GM13977 (cell line): ENCODE data around the gene PRIM2.
"Not testable (repeated sequence)": the region's sequence is repeated elsewhere in the genome, so short reads cannot be mapped to it uniquely, and the experiment has no call there.

ENCODE experiments used
- DNase-seq: peaks from one replicate; pipeline ENCODE4 v3.0.0; 2012; ENCODE audit warnings: low spot score
- CTCF ChIP-seq: IDR thresholded peaks from 2 replicates; pipeline ENCODE4 v1.5.1; 2012; ENCODE audit warnings: mild to moderate bottlenecking, control low read depth; ENCODE audit not compliant: insufficient read depth; ENCODE audit errors: extremely low read depth, missing control alignments
- in situ Hi-C: fragments of 300-500 bp; cut with MboI; formaldehyde crosslinking; loops from one replicate; pipeline ENCODE4 v1.12.0; 2022; ENCODE audit warnings: low sequenced_read_pairs, low pct_unique_long_range_greater_than_20kb, mixed read lengths, inconsistent platforms; ENCODE audit not compliant: unreplicated experiment

Gene PRIM2

GRCh38 chr6:57352596-57352995, 35.2 kb downstream of the PRIM2 start:
- TF ChIP-seq CTCF = peak; percentile 12
- in situ Hi-C loops, DNase-seq: not testable (repeated sequence)

GRCh38 chr6:57358319-57358718, 40.9 kb downstream of the PRIM2 start:
- DNase-seq, in situ Hi-C loops: not testable (repeated sequence)

DNA sequence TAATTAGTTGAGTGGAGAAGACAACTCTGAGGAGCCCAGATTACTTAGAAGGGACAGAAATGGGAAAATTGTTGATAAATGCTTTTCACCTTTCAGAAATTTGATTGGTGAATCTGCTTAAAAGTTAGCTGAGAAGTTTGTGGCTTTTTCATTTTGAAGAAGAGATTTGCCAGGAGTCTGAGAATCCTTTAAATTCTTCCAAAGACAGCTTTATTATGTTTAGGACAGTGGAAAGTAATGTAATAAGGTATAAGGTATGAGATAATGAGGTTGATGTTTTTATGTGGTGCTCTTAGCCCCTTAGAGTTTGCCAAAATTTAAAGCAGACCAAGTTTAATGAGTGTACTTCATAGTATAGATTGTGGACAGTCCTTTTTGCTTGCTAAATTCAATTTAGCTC, 42.3 kb downstream of the PRIM2 start:
- in situ Hi-C loops, DNase-seq: not testable (repeated sequence)

DNA sequence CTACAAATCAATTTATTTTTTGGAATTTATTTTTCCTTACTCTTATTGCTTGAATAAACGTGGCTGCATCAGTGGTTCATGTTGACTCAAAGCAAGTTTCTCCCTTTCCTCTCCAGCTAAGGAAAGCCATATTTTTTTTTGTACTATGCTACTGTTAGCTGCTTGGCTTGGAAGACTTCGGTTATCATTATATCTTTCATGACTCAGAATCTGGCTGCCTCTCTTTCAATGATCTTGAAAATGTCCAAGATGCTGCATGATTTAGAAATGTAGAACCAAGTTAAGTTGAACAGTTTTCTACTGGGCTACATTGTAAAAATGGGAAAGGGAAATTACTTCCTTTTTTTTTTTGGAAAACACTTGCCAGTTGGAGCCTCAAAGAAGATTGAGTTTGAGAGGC, 44.9 kb downstream of the PRIM2 start:
- in situ Hi-C loops, DNase-seq: not testable (repeated sequence)

DNA sequence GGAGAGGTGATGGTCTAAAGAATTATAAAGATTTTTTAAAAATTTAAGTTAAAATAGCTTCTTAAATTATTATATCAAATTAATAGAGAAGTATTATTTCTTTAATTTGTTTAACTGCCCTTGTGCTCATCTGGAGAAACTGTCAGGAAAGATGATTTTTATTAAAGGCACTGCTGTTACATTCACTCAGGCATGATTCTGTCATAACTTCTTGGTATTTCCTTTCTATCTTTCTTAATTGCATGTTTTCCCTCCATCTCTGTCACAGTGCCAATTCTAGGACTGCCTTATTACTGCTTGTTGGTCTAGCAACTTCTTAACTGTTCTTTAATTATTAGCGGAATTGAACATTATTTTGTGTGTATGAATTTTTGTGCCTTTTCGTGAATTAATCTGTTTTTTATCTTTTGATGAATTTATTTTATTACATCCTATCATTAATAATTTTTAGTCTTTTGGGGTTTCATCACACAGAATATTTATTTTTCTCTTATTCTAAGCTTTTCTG, 47.7 kb downstream of the PRIM2 start:
- DNase-seq, in situ Hi-C loops: not testable (repeated sequence)

DNA sequence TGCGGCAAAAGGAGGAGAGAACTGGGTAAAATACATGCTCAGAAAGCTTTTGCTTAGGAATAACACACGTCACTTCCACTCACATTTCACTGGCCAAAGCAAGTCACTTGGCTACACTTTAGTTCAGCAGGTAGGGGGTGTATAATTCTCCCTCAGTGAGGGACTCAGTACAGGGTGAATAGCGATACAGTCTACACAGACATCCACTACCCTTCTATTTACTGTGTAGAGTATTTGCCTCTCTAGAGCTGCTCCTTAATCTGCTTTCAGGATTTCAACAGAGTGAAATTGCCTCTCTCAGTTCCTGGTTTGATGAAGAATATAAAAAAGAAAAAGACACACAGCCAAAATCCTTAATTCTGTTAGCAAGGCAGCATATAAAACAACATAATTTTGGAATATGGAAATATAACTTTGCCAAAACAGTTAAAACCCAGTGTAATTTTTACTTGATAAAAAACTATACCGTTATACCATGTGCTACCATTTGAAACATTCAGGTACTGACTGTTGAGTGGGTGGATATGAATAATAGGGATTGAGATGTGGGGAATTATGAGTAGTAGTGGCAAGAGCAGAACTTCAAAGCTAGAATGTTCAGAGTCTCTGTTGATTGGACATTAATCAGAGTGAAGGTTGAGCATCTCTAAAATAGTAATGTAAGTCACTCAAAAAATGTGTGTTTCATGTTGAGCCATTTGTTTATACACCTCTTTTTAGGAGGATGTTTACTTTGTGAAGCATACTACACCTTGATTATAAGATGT, 51.7 kb downstream of the PRIM2 start:
- in situ Hi-C loops, DNase-seq: not testable (repeated sequence)

DNA sequence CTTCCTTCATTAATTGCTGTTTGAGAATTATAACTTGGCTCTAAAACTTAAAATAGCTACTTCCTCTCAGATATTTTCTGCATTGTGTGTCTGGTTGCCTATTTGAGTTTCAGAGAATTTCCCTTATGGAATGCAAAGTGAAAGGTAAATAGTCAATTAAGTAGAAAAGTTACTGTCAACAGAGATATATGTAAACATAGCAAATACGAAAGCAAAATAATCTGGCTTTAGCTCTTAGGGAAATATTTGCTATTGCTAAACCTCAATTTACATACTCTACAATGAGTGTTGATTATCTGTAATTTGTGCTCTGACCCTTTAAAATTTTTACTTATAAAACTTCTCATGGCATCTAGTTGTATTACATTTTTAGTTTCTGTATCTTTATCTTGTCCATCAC, 54.3 kb downstream of the PRIM2 start:
- DNase-seq, in situ Hi-C loops: not testable (repeated sequence)

DNA sequence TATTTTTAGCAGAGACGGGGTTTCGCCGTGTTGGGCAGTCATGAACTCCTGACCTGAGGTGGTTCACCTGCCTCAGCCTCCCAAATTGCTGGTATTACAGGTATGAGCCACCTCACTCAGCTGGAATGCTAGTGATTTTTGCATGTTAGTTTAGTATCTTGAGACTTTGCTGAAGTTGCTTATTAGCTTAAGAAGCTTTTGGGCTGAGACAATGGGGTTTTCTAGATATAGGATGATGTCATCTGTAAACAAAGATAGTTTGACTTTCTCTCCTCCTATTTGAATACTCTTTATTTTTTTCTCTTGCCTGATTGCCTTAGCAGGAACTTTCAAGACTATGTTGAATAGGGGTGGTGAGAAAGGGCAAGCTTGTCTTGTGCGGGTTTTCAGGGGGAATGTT, 57.3 kb downstream of the PRIM2 start:
- DNase-seq, in situ Hi-C loops: not testable (repeated sequence)

DNA sequence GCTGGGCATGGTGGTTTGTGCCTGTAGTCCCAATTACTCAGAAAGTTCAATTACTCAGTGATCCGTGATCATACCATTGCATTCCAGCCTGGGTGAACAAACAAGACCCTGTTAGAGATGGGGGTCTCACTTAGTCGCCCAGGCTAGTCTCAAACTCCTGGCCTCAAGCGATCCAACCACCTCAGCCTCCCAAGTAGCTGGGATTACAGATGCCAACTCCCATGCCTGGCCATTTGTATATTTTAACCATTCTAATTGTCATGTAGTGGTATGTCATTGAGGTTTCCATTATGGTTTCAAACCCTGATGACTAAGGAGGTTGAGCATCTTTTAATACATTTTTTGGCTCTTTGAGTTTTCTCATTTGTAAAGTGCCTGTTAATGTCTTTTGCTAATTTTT, 58.7 kb downstream of the PRIM2 start:
- in situ Hi-C loops, DNase-seq: not testable (repeated sequence)

DNA sequence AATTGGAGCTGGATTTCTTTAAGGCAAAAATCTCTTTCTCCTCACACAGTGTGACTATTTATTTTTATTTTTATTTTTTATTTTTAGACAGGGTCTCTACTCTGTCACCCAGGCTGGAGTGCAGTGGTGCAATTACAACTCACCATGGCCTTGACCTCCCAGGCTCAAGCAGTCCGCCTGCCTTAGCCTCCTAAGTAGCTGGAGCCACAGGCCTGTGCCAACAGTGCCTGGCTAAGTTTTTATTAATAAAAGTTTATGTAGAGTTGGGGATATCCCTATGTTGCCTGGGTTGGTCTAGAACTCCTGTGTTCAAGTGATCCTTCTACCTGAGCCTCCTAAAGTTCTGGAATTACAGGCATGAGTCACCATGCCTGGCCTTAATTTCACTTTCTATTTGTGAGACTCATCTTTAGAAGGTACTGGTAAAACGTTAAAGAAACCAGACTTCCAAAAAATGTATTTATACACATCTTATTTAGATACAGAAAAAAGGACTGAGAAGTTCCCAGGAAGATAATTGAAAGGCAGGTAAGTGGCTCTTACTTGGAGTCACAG, 71.7 kb downstream of the PRIM2 start:
- DNase-seq, in situ Hi-C loops: not testable (repeated sequence)

DNA sequence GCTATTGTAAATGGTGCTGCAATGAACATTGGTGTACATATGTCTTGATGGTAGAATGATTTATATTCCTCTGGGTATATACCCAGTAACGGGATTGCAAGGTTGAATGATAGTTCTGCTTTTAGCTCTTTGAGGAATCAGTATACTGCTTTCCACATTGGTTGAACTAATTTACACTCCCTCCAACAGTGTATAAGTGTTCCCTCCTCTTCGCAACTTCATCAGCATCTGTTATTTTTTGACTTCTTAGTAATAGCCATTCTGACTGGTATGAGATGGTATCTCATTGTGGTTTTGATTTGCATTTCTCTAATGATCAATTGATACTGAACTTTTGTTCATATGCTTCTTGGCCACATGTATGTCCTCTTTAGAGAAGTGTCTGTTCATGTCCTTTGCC, 73.4 kb downstream of the PRIM2 start:
- in situ Hi-C loops, DNase-seq: not testable (repeated sequence)

GRCh38 chr6:57392047-57392446, 74.6 kb downstream of the PRIM2 start:
- in situ Hi-C loops, DNase-seq: not testable (repeated sequence)

DNA sequence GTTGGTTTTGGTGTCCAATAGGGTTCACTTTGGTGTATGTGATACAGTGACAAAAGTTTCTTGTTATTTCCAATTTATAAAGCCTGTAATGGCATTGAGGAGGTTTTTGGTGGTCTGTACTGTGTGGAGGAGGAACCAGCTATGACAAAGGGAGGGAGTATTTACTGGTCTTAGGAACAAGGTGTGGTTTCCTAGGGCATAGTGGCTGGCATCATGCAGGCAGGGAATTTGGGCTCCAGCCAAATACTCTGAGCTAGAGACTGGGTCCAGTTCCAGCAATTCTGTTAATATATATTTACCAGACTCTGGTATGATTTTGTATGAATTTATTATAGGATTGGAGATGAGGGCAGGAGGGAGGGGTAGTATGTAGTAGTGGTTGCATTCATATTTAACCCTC, 101.9 kb downstream of the PRIM2 start:
- DNase-seq, in situ Hi-C loops: not testable (repeated sequence)
